Tibial nerve (tissue), 4 donors: ENCODE results near the gene CLMP.
A peak's percentile ranks its signal among the peaks of the same experiment; 100 is the strongest.

ENCODE experiments used
- CTCF ChIP-seq, 5 experiments: fragments of 200-600 bp in 3 of 5; fragments of 450-650 bp in 2 of 5; sonication (generic) in 3 of 5; IDR thresholded peaks; one replicate each; pipeline ENCODE4 v1.5.1; 2016 to 2019; ENCODE audit warnings: antibody characterized with exemption in 5 of 5, mild to moderate bottlenecking in 3 of 5, moderate library complexity in 2 of 5
- EP300 ChIP-seq, 2 donors: sonication (generic); formaldehyde crosslinking; IDR thresholded peaks; one replicate each; pipeline ENCODE4 v1.6.1; 2017; ENCODE audit warnings: antibody characterized with exemption in 2 of 2, mild to moderate bottlenecking in 1 of 2
- POLR2A ChIP-seq, 2 donors: fragments of 450-650 bp; IDR thresholded peaks; one replicate each; pipeline ENCODE4 v1.6.1; 2017; ENCODE audit warnings: antibody characterized with exemption in 2 of 2, mild to moderate bottlenecking in 2 of 2, moderate library complexity in 2 of 2

GRCh38 chr11:123174196-123175183, 20.6 kb downstream of the CLMP start:
- TF ChIP-seq CTCF (IDR thresholded peaks at IDR 0.05): no peak
- TF ChIP-seq POLR2A (IDR thresholded peaks at IDR 0.05): no peak
- peak in 1 of 2 donors; percentile 92 for TF ChIP-seq EP300 (IDR thresholded peaks at IDR 0.05)
